ENCODE data around the gene TSPAN2.
"Not testable (repeated sequence)": the region's sequence is repeated elsewhere in the genome, so short reads cannot be mapped to it uniquely, and the experiment has no call there.

Gene TSPAN2

GRCh38 chr1:115023593-115023992 lies 65.7 kb downstream of the TSPAN2 start:
- in situ Hi-C loops (cut with HindIII; ENCODE audit: low sequenced_read_pairs) = no loop called here
- TF ChIP-seq CTCF (IDR thresholded peaks at IDR 0.05; ENCODE audit: low read depth, low read length) = no peak
- no peak for DNase-seq (ENCODE audit: low read depth, low spot score)
- no peak overlapping the region for H3K4me3 ChIP-seq (ENCODE audit: low read depth, low read length)

DNA sequence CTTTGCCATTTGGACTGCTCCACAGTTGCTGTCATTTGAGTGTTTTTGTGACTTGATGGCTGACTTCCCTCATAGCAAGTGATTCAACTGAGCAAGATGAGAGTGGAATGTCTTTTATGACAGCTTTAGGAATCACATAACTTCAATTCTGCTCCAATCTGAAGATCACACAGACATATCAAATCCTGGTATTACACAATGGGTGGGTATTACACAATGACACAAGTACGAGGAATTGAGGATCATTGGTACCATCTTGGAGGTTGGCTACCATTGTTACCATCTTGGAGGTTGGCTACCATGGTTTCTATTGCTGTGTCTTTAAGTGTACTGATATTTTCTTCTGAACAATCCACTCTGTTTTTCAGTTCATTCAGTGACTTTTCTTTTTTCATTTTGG lies 68.2 kb downstream of the TSPAN2 start:
- TF ChIP-seq CTCF (IDR thresholded peaks at IDR 0.05; ENCODE audit: low read depth, low read length) = no peak
- in situ Hi-C loops (cut with HindIII; ENCODE audit: low sequenced_read_pairs) = no loop called here
- DNase-seq (ENCODE audit: low read depth, low spot score) = no peak
- H3K4me3 ChIP-seq (ENCODE audit: low read depth, low read length) = no peak overlapping the region

DNA sequence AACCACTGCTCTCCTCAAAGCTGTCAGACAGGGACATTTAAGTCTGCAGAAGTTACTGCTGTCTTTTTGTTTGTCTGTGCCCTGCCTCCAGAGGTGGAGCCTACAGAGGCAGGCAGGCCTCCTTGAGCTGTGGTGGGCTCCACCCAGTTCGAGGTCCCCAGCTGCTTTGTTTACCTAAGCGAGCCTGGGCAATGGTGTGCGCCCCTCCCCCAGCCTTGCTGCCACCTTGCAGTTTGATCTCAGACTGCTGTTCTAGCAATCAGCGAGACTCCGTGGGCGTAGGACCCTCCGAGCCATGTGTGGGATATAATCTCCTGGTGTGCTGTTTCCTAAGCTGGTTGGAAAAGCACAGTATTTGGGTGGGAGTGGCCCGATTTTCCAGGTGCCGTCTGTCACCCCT lies 69.8 kb downstream of the TSPAN2 start:
- in situ Hi-C loops (cut with HindIII; ENCODE audit: low sequenced_read_pairs); DNase-seq (ENCODE audit: low read depth, low spot score); H3K4me3 ChIP-seq (ENCODE audit: low read depth, low read length): not testable (repeated sequence)

DNA sequence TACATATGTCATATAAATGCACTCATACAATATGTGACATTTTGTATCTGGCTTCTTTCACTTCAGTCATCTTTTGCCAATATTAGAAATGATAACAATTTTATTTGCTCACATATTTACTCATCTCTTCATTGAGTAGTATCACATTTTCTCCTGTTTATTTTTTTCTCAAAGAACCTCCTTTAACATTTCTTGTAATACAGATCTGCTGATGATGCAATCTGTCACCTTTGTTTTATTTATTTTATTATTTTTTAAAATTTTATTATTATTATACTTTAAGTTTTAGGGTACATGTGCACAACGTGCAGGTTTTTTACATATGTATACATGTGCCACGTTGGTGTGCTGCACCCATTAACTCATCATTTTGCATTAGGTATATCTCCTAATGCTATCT lies 75.5 kb downstream of the TSPAN2 start:
- no peak for DNase-seq (ENCODE audit: low read depth, low spot score)
- in situ Hi-C loops (cut with HindIII; ENCODE audit: low sequenced_read_pairs) = no loop called here
- TF ChIP-seq CTCF (IDR thresholded peaks at IDR 0.05; ENCODE audit: low read depth, low read length) = no peak
- H3K4me3 ChIP-seq (ENCODE audit: low read depth, low read length) = no peak overlapping the region

DNA sequence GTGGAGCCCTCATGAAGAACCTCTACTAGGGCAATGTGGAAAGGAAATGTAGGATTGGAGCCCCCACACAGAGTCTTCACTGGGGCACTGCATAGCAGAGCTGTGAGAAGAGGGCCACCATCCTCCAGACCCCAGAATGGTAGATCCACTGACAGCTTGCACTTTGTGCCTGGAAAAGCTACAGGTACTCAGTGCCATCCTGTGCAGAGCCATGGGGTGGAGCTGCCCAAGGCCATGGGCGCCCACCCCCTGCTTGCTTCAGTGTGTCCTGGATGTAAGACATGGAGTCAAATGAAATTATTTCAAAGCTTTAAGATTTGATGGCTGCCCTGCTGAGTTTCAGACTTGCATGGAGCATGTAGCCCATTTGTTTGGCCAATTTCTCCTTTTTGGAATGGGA lies 76.9 kb downstream of the TSPAN2 start:
- no peak overlapping the region for H3K4me3 ChIP-seq (ENCODE audit: low read depth, low read length)
- in situ Hi-C loops (cut with HindIII; ENCODE audit: low sequenced_read_pairs) = no loop called here
- DNase-seq (ENCODE audit: low read depth, low spot score) = no peak
- no peak for TF ChIP-seq CTCF (IDR thresholded peaks at IDR 0.05; ENCODE audit: low read depth, low read length)

GRCh38 chr1:115012006-115012405 lies 77.3 kb downstream of the TSPAN2 start:
- in situ Hi-C loops (cut with HindIII; ENCODE audit: low sequenced_read_pairs) = no loop called here

DNA sequence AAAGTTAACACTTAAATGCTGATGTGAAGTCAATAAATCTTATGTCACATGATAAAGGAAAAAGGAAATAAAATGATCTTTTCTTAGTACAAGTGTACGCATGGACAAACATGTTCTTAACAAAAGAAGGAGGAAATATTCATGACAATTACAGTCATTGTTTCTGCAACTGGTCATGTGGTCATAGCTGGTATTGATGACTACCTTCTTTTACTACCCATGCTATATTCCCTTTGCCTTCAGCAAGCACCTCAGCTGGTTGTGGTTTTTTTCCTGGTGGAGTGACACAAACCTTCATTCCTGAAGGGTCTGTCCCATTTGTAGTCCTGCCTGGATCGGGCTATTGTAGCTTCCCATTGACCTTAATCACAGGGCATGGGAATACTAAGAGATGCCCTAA lies 83.1 kb downstream of the TSPAN2 start:
- in situ Hi-C loops (cut with HindIII; ENCODE audit: low sequenced_read_pairs) = no loop called here
- TF ChIP-seq CTCF (IDR thresholded peaks at IDR 0.05; ENCODE audit: low read depth, low read length) = no peak
- DNase-seq (ENCODE audit: low read depth, low spot score) = no peak
- no peak overlapping the region for H3K4me3 ChIP-seq (ENCODE audit: low read depth, low read length)

More at GRCh38 chr1:115012006-115012405, 77.3 kb downstream of the TSPAN2 start:
- H3K4me3 ChIP-seq (ENCODE audit: low read depth, low read length) = no peak overlapping the region
- no peak for DNase-seq (ENCODE audit: low read depth, low spot score)
- TF ChIP-seq CTCF (IDR thresholded peaks at IDR 0.05; ENCODE audit: low read depth, low read length) = no peak
